ENCODE results near the gene DSC2. TPM values are rescaled to one million over a fixed set of nuclear protein-coding genes. Genes with fewer than 3 reads are reported as not detected.

The DSC2 gene
- total RNA-seq, 2 donors from 2014 or later: 58.4 to 72.4 TPM

DNA sequence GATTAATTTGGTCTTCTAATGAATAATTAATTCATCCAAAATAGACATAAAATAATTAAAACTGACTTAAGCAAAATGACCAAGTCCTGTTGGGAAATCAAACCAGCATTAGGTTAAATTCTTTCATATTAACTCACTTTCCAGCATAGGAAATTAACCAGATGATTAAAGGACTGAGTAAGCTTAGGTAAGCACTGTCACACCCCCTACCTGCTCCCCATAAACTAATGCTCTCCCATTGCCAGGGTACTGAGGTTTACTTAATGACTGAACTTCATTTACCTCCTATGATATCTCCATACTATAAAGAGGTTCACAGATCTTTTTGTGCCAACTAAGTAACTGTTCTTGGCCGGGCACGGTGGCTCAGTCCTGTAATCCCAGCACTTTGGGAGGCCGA is 13.7 kb downstream of the DSC2 start:
- H3K27me3 Mint-ChIP-seq (ENCODE audit: insufficient read depth): no peaks in the 10 kb centered on the region
- DNase-seq: no peak
- peaks cover 72% of the 10 kb centered on the region for H3K36me3 Mint-ChIP-seq (ENCODE audit: low read depth)
- Histone ChIP-seq H3K36me3 (ENCODE audit: control insufficient read depth, insufficient read depth, low read length) (peaks cover 94% of the 10 kb centered on the region), H3K9me3 (ENCODE audit: control insufficient read depth, low read length) (peaks cover 5% of the 10 kb centered on the region), H3K27ac (ENCODE audit: low read depth, low read length) (no peak overlapping the region), H3K9ac (ENCODE audit: extremely low read depth, low read length, poor library complexity, severe bottlenecking) (no peak overlapping the region), H3K27me3 (ENCODE audit: control insufficient read depth, insufficient read depth, low read length, poor library complexity, severe bottlenecking) (no peaks in the 10 kb centered on the region), H3K4me3 (ENCODE audit: low read length) (no peak overlapping the region), H3K4me1 (ENCODE audit: control insufficient read depth, insufficient read depth, low read length) (no peaks in the 10 kb centered on the region)
- TF ChIP-seq, protein P1, sequence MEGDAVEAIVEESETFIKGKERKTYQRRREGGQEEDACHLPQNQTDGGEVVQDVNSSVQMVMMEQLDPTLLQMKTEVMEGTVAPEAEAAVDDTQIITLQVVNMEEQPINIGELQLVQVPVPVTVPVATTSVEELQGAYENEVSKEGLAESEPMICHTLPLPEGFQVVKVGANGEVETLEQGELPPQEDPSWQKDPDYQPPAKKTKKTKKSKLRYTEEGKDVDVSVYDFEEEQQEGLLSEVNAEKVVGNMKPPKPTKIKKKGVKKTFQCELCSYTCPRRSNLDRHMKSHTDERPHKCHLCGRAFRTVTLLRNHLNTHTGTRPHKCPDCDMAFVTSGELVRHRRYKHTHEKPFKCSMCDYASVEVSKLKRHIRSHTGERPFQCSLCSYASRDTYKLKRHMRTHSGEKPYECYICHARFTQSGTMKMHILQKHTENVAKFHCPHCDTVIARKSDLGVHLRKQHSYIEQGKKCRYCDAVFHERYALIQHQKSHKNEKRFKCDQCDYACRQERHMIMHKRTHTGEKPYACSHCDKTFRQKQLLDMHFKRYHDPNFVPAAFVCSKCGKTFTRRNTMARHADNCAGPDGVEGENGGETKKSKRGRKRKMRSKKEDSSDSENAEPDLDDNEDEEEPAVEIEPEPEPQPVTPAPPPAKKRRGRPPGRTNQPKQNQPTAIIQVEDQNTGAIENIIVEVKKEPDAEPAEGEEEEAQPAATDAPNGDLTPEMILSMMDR (conservative IDR thresholded peaks at IDR 0.05): no peak
- no peak overlapping the region for H3K27ac Mint-ChIP-seq
- H3K4me1 Mint-ChIP-seq: no peaks in the 10 kb centered on the region
- no peaks in the 10 kb centered on the region for H3K9me3 Mint-ChIP-seq
- WGBS, 2 experiments (ENCODE audit: insufficient coverage in 1 of 2, insufficient read length in 1 of 2): 81 to 99% methylated on average over 3 of the region's 3 CpGs
- H3K4me3 Mint-ChIP-seq: no peak overlapping the region

DNA sequence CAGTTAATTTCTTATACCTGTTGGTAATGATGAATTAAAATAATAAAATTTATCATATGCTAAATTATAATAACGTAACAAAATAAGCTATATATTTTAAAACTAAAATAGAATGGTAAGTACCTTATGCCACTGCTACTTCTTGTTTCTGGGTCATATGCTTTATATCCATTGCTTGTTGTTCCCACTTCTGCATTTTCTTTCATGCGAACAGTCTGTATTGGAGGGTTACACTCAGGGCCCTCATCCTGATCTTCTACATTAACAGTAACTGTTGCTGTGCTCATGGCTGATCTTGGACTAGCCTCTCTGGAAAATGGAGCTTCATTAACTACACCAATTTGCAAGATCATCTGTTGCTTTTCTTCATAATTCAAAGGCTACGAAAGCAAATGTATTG is 22.2 kb downstream of the DSC2 start:
- Histone ChIP-seq H3K36me3 (ENCODE audit: control insufficient read depth, insufficient read depth, low read length) (peaks cover 85% of the 10 kb centered on the region), H3K27me3 (ENCODE audit: control insufficient read depth, insufficient read depth, low read length, poor library complexity, severe bottlenecking) (no peaks in the 10 kb centered on the region), H3K9me3 (ENCODE audit: control insufficient read depth, low read length) (no peaks in the 10 kb centered on the region), H3K27ac (ENCODE audit: low read depth, low read length) (no peak overlapping the region), H3K4me1 (ENCODE audit: control insufficient read depth, insufficient read depth, low read length) (no peaks in the 10 kb centered on the region), H3K9ac (ENCODE audit: extremely low read depth, low read length, poor library complexity, severe bottlenecking) (no peak overlapping the region), H3K4me3 (ENCODE audit: low read length) (no peak overlapping the region)
- 96 to 100% methylated on average over 2 of the region's 3 CpGs for WGBS, 2 experiments (ENCODE audit: insufficient coverage in 1 of 2, insufficient read length in 1 of 2)
- no peak overlapping the region for H3K4me3 Mint-ChIP-seq
- no peaks in the 10 kb centered on the region for H3K9me3 Mint-ChIP-seq
- H3K27ac Mint-ChIP-seq: no peak overlapping the region
- H3K4me1 Mint-ChIP-seq: no peaks in the 10 kb centered on the region
- DNase-seq: no peak
- H3K27me3 Mint-ChIP-seq (ENCODE audit: insufficient read depth): no peaks in the 10 kb centered on the region
- peaks cover 68% of the 10 kb centered on the region for H3K36me3 Mint-ChIP-seq (ENCODE audit: low read depth)
- TF ChIP-seq, protein P1 (conservative IDR thresholded peaks at IDR 0.05): no peak

DNA sequence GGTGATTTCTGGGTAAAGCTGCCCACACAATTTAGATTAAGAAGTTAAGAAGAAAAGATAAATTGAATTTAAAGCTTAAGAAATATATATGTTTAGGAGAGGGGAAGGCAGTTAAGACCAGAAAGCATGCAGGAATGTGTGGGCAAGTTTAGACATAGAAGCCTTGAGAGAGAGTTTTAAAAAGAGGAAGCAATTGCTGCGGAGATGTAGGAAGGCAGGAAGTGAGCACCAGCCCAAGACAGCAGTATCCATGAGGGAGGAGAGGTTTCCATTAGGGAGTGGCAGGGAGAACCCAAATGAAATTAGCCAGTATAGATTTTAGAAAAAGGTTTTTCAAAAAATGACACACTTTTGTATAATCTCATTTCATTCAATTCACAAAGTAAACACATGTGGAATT is 24.3 kb downstream of the DSC2 start:
- Histone ChIP-seq H3K27ac (ENCODE audit: low read depth, low read length) (no peak overlapping the region), H3K27me3 (ENCODE audit: control insufficient read depth, insufficient read depth, low read length, poor library complexity, severe bottlenecking) (no peaks in the 10 kb centered on the region), H3K4me3 (ENCODE audit: low read length) (no peak overlapping the region), H3K36me3 (ENCODE audit: control insufficient read depth, insufficient read depth, low read length) (peaks cover 85% of the 10 kb centered on the region), H3K4me1 (ENCODE audit: control insufficient read depth, insufficient read depth, low read length) (no peaks in the 10 kb centered on the region), H3K9ac (ENCODE audit: extremely low read depth, low read length, poor library complexity, severe bottlenecking) (no peak overlapping the region), H3K9me3 (ENCODE audit: control insufficient read depth, low read length) (no peaks in the 10 kb centered on the region)
- H3K27ac Mint-ChIP-seq: no peak overlapping the region
- no peaks in the 10 kb centered on the region for H3K4me1 Mint-ChIP-seq
- no peak overlapping the region for H3K4me3 Mint-ChIP-seq
- 91 to 96% methylated on average over 1 of the region's 1 CpG for WGBS, 2 experiments (ENCODE audit: insufficient coverage in 1 of 2, insufficient read length in 1 of 2)
- DNase-seq: no peak
- no peaks in the 10 kb centered on the region for H3K27me3 Mint-ChIP-seq (ENCODE audit: insufficient read depth)
- H3K36me3 Mint-ChIP-seq (ENCODE audit: low read depth): peaks cover 68% of the 10 kb centered on the region
- no peaks in the 10 kb centered on the region for H3K9me3 Mint-ChIP-seq
- TF ChIP-seq, protein P1 (conservative IDR thresholded peaks at IDR 0.05): no peak

Measured in endodermal cell (in vitro differentiated cells).